ENCODE results near the gene ISLR2. TPM values are rescaled to one million over a fixed set of nuclear protein-coding genes. Genes with fewer than 3 reads are reported as not detected.

Gene ISLR2
- total RNA-seq, 1 donor from 2014 or later, result 21.1 TPM

- H3K4me3 Mint-ChIP-seq (ENCODE audit: unreplicated experiment), result no peak overlapping the region
- TF ChIP-seq, protein P1, sequence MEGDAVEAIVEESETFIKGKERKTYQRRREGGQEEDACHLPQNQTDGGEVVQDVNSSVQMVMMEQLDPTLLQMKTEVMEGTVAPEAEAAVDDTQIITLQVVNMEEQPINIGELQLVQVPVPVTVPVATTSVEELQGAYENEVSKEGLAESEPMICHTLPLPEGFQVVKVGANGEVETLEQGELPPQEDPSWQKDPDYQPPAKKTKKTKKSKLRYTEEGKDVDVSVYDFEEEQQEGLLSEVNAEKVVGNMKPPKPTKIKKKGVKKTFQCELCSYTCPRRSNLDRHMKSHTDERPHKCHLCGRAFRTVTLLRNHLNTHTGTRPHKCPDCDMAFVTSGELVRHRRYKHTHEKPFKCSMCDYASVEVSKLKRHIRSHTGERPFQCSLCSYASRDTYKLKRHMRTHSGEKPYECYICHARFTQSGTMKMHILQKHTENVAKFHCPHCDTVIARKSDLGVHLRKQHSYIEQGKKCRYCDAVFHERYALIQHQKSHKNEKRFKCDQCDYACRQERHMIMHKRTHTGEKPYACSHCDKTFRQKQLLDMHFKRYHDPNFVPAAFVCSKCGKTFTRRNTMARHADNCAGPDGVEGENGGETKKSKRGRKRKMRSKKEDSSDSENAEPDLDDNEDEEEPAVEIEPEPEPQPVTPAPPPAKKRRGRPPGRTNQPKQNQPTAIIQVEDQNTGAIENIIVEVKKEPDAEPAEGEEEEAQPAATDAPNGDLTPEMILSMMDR (IDR thresholded peaks at IDR 0.05; ENCODE audit: partially characterized antibody, unreplicated experiment), result no peak
- H3K4me1 Mint-ChIP-seq (ENCODE audit: low read depth, unreplicated experiment), result no peaks in the 10 kb centered on the region
- H3K36me3 Mint-ChIP-seq (ENCODE audit: unreplicated experiment), result no peaks in the 10 kb centered on the region
- no peaks in the 10 kb centered on the region for H3K9me3 Mint-ChIP-seq (ENCODE audit: unreplicated experiment)
- H3K27ac Mint-ChIP-seq (ENCODE audit: unreplicated experiment), result no peak overlapping the region
- no peak for DNase-seq
- H3K27me3 Mint-ChIP-seq (ENCODE audit: unreplicated experiment), result peaks cover 3% of the 10 kb centered on the region
These were observed 20.7 kb upstream of the ISLR2 start for GRCh38 chr15:74109713-74110112.

DNA sequence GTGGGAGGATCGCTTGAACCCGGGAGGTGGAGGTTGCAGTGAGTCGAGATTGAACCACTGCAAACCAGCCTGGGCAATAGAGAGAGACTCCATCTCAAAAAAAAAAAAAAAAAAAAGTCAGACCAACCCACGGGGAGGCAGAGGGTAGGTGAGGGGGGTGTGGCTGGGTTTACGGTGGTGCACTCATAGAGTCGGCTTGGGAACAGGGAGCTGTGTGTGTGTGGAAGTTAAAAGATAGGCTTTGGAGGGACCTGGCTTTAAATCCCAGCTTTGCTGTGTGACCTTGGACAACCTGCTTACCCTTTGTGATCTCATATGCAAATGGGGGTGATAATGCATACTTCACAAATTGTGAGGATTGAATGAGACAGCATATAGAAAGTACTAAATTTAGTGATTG lies 10.0 kb upstream of the ISLR2 start:
- Mint-ChIP-seq H3K27ac (ENCODE audit: unreplicated experiment) (no peak overlapping the region), H3K27me3 (ENCODE audit: unreplicated experiment) (peaks cover 1% of the 10 kb centered on the region), H3K4me1 (ENCODE audit: low read depth, unreplicated experiment) (peaks cover 3% of the 10 kb centered on the region), H3K4me3 (ENCODE audit: unreplicated experiment) (no peak overlapping the region), H3K9me3 (ENCODE audit: unreplicated experiment) (no peaks in the 10 kb centered on the region), H3K36me3 (ENCODE audit: unreplicated experiment) (no peaks in the 10 kb centered on the region)
- TF ChIP-seq, protein P1 (IDR thresholded peaks at IDR 0.05; ENCODE audit: partially characterized antibody, unreplicated experiment), result no peak
- no peak for DNase-seq

- Mint-ChIP-seq H3K36me3 (ENCODE audit: unreplicated experiment) (no peaks in the 10 kb centered on the region), H3K27me3 (ENCODE audit: unreplicated experiment) (peaks cover 1% of the 10 kb centered on the region), H3K4me1 (ENCODE audit: low read depth, unreplicated experiment) (peaks cover 3% of the 10 kb centered on the region), H3K9me3 (ENCODE audit: unreplicated experiment) (no peaks in the 10 kb centered on the region), H3K27ac (ENCODE audit: unreplicated experiment) (no peak overlapping the region), H3K4me3 (ENCODE audit: unreplicated experiment) (no peak overlapping the region)
- no peak for DNase-seq
- TF ChIP-seq, protein P1 (IDR thresholded peaks at IDR 0.05; ENCODE audit: partially characterized antibody, unreplicated experiment), result no peak
These were observed 9.3 kb upstream of the ISLR2 start for GRCh38 chr15:74121039-74121438.

GRCh38 chr15:74121858-74122257 lies 8.5 kb upstream of the ISLR2 start:
- Mint-ChIP-seq H3K9me3 (ENCODE audit: unreplicated experiment) (peaks cover 3% of the 10 kb centered on the region), H3K4me1 (ENCODE audit: low read depth, unreplicated experiment) (peaks cover 5% of the 10 kb centered on the region), H3K4me3 (ENCODE audit: unreplicated experiment) (no peak overlapping the region), H3K27me3 (ENCODE audit: unreplicated experiment) (peaks cover 4% of the 10 kb centered on the region), H3K27ac (ENCODE audit: unreplicated experiment) (no peak overlapping the region), H3K36me3 (ENCODE audit: unreplicated experiment) (no peaks in the 10 kb centered on the region)
- no peak for DNase-seq
- TF ChIP-seq, protein P1 (IDR thresholded peaks at IDR 0.05; ENCODE audit: partially characterized antibody, unreplicated experiment), result no peak

DNA sequence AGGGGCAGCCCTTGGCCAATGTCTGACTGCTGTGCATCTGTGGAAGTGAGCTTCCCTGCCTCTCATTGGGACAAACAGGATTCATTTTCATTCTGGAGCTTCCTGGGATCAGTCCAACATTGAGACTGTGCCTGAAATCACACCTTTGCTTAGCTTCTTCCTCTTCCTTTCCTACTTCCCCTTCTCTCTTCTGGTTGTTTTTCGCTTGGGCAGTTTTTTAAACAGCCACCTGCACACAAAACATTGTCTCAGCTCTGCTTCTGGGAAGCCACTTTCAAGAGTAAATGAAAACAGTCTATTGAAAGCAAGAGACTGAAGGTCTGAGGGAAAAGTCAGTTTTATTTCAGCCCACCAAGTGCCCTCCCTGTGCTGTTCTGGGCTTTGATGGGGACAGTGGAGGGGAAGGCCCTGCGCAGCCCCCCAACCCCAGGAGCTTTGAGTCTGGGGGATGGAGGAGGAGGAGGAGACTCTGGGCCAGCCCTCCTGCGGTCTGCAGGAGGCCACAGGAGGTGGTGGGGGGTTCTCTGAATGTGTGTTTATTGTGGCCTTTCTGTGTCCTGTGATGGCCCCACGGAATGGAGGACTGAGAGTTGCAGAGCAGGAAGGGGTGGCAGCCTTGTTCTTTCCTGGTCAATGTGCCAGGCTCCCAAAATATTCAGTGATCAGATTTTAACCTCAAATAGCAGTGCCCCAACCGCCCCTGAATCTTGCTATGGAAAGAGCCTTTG lies 7.8 kb upstream of the ISLR2 start:
- Mint-ChIP-seq H3K4me1 (ENCODE audit: low read depth, unreplicated experiment) (peaks cover 9% of the 10 kb centered on the region), H3K4me3 (ENCODE audit: unreplicated experiment) (no peak overlapping the region), H3K9me3 (ENCODE audit: unreplicated experiment) (peaks cover 6% of the 10 kb centered on the region), H3K36me3 (ENCODE audit: unreplicated experiment) (no peaks in the 10 kb centered on the region), H3K27me3 (ENCODE audit: unreplicated experiment) (peaks cover 6% of the 10 kb centered on the region), H3K27ac (ENCODE audit: unreplicated experiment) (no peak overlapping the region)
- DNase-seq, result no peak
- TF ChIP-seq, protein P1 (IDR thresholded peaks at IDR 0.05; ENCODE audit: partially characterized antibody, unreplicated experiment), result no peak

Data from glutamatergic neuron (in vitro differentiated cells).